ENCODE measurements around the gene GRHPR. TPM values are rescaled to one million over a fixed set of nuclear protein-coding genes. Genes with fewer than 3 reads are reported as not detected.

GRHPR gene
- total and polyA plus RNA-seq, 10 of the 15 experiments (the other 5 are each of a cell fraction or from before 2014, with no cell fraction given) = 52.4 to 194 (median 126) TPM

DNA sequence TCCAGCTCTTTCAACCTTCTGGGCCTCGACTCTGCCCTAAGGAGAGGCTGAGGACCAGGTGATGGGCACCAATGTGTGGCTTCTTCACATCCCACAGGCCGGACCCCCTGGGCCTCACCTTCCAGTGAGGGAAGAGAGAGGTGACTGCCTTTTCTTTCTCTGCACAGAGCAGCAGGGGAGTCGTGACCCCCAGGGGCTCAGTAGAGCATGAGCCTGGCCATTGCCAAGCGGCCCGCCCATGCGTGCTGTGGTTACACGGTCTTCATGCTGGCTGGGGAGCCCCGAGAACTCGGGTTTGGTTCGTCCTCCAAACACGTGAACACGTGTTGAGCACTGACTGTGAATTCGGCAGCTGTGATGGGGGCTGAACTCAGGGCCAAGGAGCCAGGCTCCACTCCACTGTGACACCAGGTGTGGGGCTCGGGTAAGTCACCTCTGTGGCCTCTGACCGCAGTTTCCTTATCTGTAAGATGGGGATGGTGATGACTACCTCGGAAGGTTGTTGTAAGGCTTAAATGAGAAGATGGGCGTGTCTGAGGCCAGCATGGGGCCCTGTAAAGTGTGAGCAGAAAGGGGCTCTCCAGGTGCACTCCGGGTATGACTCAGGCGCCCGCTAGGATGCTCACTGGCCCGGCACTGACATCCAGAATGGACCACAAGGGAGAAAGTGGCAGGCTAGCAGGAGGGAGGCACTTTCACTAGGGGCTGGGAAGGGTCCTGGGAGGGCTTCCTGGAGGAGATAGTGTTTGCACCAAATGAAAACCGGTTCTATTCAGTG lies 13.4 kb upstream of the GRHPR start (continued):
- TF ChIP-seq MEF2B (IDR thresholded peaks at IDR 0.05; ENCODE audit: partially characterized antibody, poor library complexity, severe bottlenecking) = peak; percentile 96
- TF ChIP-seq CHD1 (IDR thresholded peaks at IDR 0.05; ENCODE audit: low read depth, low read length) = no peak
- peak; percentile 93 for TF ChIP-seq PAX5 (IDR thresholded peaks at IDR 0.05; ENCODE audit: borderline replicate concordance, low read depth, low read length)
- no peak for TF ChIP-seq ZNF384 (IDR thresholded peaks at IDR 0.05; ENCODE audit: borderline replicate concordance, low read depth, low read length)
- peak; percentile 99 to 100 for TF ChIP-seq IKZF2 (IDR thresholded peaks at IDR 0.05)
- TF ChIP-seq POLR2A (IDR thresholded peaks at IDR 0.05; ENCODE audit: low read depth, low read length) = peak; percentile 85
- no peak for TF ChIP-seq TCF7 (IDR thresholded peaks at IDR 0.05; ENCODE audit: borderline replicate concordance)
- TF ChIP-seq, protein P1, sequence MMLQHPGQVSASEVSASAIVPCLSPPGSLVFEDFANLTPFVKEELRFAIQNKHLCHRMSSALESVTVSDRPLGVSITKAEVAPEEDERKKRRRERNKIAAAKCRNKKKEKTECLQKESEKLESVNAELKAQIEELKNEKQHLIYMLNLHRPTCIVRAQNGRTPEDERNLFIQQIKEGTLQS (IDR thresholded peaks at IDR 0.05; ENCODE audit: borderline replicate concordance, extremely low read depth, low read depth, low read length) = no peak
- no peak; the same call in 1 of the 2 replicates for TF ChIP-seq HCFC1 (IDR thresholded peaks at IDR 0.05; ENCODE audit: low read length)
- peak; percentile 98; the same call in 1 of the 2 replicates for TF ChIP-seq WRNIP1 (IDR thresholded peaks at IDR 0.05; ENCODE audit: borderline replicate concordance, low read depth, low read length)
- TF ChIP-seq RB1 (IDR thresholded peaks at IDR 0.05; ENCODE audit: borderline replicate concordance) = peak; percentile 72
- TF ChIP-seq ZNF217 (IDR thresholded peaks at IDR 0.05) = peak; percentile 94

Measured in GM12878 (cell line).